GM18498 (cell line): Measurements from ENCODE around the gene RBMY1F.
"Not testable (repeated sequence)": the region's sequence is repeated elsewhere in the genome, so short reads cannot be mapped to it uniquely, and the experiment has no call there.

Experiments
- ATAC-seq: cut with Tn5 transposase; IDR thresholded peaks from one replicate; pipeline ENCODE4 v1.9.1; 2021; ENCODE audit warnings: mild to moderate bottlenecking, moderate library complexity; ENCODE audit not compliant: unreplicated experiment

Gene RBMY1F

GRCh38 chrY:22182823-22183222 lies at the start of gene RBMY1F:
RBMY1F (minus strand) TSS chrY:22182923; CDS start chrY:22180969, 1,954 bp downstream.
- ATAC-seq, result not testable (repeated sequence)

- not testable (repeated sequence) for ATAC-seq
Observed at GRCh38 chrY:22151144-22151543, 31.6 kb downstream of the RBMY1F start.

- not testable (repeated sequence) for ATAC-seq
Observed at GRCh38 chrY:22141011-22141695, 41.6 kb downstream of the RBMY1F start.

GRCh38 chrY:22134719-22135118 lies 48.0 kb downstream of the RBMY1F start:
- ATAC-seq, result not testable (repeated sequence)

GRCh38 chrY:22130494-22130893 lies 52.2 kb downstream of the RBMY1F start:
- not testable (repeated sequence) for ATAC-seq
